Lower leg skin (tissue), 4 donors: ENCODE data around the gene ZNF282. TPM values are rescaled to one million over a fixed set of nuclear protein-coding genes. Genes with fewer than 3 reads are reported as not detected.
A peak's percentile ranks its signal among the peaks of the same experiment; 100 is the strongest.

Experiments
- DNase-seq, 2 donors: peaks; one replicate each; pipeline ENCODE4 v3.0.0-alpha.2; 2019; ENCODE audit warnings: low spot score in 2 of 2
- H3K4me3 ChIP-seq: fragments of 200-600 bp; sonication (generic); 2 replicates; pipeline ENCODE4 v1.5.1; 2017; ENCODE audit warnings: mild to moderate bottlenecking, low read depth; ENCODE audit not compliant: poor library complexity, severe bottlenecking
- CTCF ChIP-seq, 3 donors: fragments of 450-650 bp; IDR thresholded peaks; one replicate each; pipeline ENCODE4 v1.5.1; 2016; ENCODE audit warnings: antibody characterized with exemption in 3 of 3, mild to moderate bottlenecking in 3 of 3, moderate library complexity in 2 of 3
- POLR2A ChIP-seq, 2 donors: fragments of 450-650 bp; IDR thresholded peaks; one replicate each; pipeline ENCODE4 v1.6.1; 2016 to 2017; ENCODE audit warnings: antibody characterized with exemption in 2 of 2, mild to moderate bottlenecking in 1 of 2, moderate library complexity in 1 of 2
- whole genome bisulfite sequencing, 2 donors: methylation state at CpG; one replicate each; pipeline ENCODE4 v1.1.5; 2018; 5-methylcytosine and 5-hydroxymethylcytosine counted together
- intact Hi-C: fragments of 100-400 bp; cut with DNase I; formaldehyde crosslinking; loops from one replicate; pipeline ENCODE4 v1.15.0; 2023; ENCODE audit warnings: low total_unique reads
- total RNA-seq, 4 donors: library from RNA; depleted of rRNA; stranded (reverse); fragments of >200 nt; gene quantifications; one replicate each; pipeline ENCODE4 v1.1.0, GENCODE V29; 2016

The ZNF282 gene
- 10 to 100 TPM; 22.4 to 47.5 (median 36.1) TPM for total RNA-seq

- H3K4me3 ChIP-seq: peak within 1 kb of the TSS; percentile 83
- 0% methylated on average over 22 to 62 of the region's 97 CpGs for WGBS, 2 donors
- intact Hi-C loops: no loop called here
- no peak for TF ChIP-seq POLR2A (IDR thresholded peaks at IDR 0.05)
- TF ChIP-seq CTCF (IDR thresholded peaks at IDR 0.05): no peak
- peak; percentile 84 to 97 for DNase-seq
Measured at GRCh38 chr7:149195180-149196150, at the start of gene ZNF282. TSS of gene ZNF282 (plus strand) at chr7:149195546. CDS start at chr7:149195590, 44 bp downstream.

GRCh38 chr7:149147072-149147751 is 48.1 kb upstream of the ZNF282 start, which contains the start of gene ZNF398:
TSS of gene ZNF398 (plus strand) at chr7:149147453. CDS start at chr7:149147743, 290 bp downstream.
- TF ChIP-seq CTCF (IDR thresholded peaks at IDR 0.05) (no peak), POLR2A (IDR thresholded peaks at IDR 0.05) (no peak)
- peak within 1 kb of the TSS; percentile 79 for H3K4me3 ChIP-seq
- intact Hi-C loops: no loop called here
- 1 to 3% methylated on average over 14 to 76 of the region's 79 CpGs for WGBS, 2 donors
- DNase-seq: peak; percentile 48 to 91

GRCh38 chr7:149147752-149148653 is 47.3 kb upstream of the ZNF282 start:
- WGBS, 2 donors: 0% methylated on average over 33 to 71 of the region's 86 CpGs
- intact Hi-C loops: no loop called here
- peak in 1 of 2 donors; percentile 91 for DNase-seq

GRCh38 chr7:149150981-149151380 is 44.4 kb upstream of the ZNF282 start:
- TF ChIP-seq POLR2A (IDR thresholded peaks at IDR 0.05): no peak
- TF ChIP-seq CTCF (IDR thresholded peaks at IDR 0.05): no peak
- intact Hi-C loops: no loop called here
- no peak overlapping the region for H3K4me3 ChIP-seq
- no peak for DNase-seq
- 59 to 67% methylated on average over 4 of the region's 4 CpGs for WGBS, 2 donors

More at GRCh38 chr7:149147752-149148653, 47.3 kb upstream of the ZNF282 start:
- peak overlapping the region; percentile 79 for H3K4me3 ChIP-seq
- TF ChIP-seq POLR2A (IDR thresholded peaks at IDR 0.05): no peak
- no peak for TF ChIP-seq CTCF (IDR thresholded peaks at IDR 0.05)

GRCh38 chr7:149153346-149153745 is 42.0 kb upstream of the ZNF282 start:
- no peak for DNase-seq
- intact Hi-C loops: no loop called here
- TF ChIP-seq CTCF (IDR thresholded peaks at IDR 0.05) (no peak), POLR2A (IDR thresholded peaks at IDR 0.05) (no peak)
- no peak overlapping the region for H3K4me3 ChIP-seq
- WGBS, 2 donors: 79 to 91% methylated on average over 2 of the region's 2 CpGs
